NT2/D1 (cell line): Measurements from ENCODE around the gene MEGF6.

ENCODE experiments used
- SUZ12 ChIP-seq: IDR thresholded peaks from 2 replicates; pipeline ENCODE4 v1.6.1; 2011; ENCODE audit not compliant: insufficient read length, insufficient read depth; ENCODE audit errors: extremely low read depth
- YY1 ChIP-seq: IDR thresholded peaks from 2 replicates; pipeline ENCODE4 v1.6.1; 2011; ENCODE audit not compliant: insufficient read length, insufficient read depth
- ZNF274 ChIP-seq: IDR thresholded peaks from 2 replicates; pipeline ENCODE4 v1.6.1; 2011; ENCODE audit warnings: mild to moderate bottlenecking, low read depth, low read length

DNA sequence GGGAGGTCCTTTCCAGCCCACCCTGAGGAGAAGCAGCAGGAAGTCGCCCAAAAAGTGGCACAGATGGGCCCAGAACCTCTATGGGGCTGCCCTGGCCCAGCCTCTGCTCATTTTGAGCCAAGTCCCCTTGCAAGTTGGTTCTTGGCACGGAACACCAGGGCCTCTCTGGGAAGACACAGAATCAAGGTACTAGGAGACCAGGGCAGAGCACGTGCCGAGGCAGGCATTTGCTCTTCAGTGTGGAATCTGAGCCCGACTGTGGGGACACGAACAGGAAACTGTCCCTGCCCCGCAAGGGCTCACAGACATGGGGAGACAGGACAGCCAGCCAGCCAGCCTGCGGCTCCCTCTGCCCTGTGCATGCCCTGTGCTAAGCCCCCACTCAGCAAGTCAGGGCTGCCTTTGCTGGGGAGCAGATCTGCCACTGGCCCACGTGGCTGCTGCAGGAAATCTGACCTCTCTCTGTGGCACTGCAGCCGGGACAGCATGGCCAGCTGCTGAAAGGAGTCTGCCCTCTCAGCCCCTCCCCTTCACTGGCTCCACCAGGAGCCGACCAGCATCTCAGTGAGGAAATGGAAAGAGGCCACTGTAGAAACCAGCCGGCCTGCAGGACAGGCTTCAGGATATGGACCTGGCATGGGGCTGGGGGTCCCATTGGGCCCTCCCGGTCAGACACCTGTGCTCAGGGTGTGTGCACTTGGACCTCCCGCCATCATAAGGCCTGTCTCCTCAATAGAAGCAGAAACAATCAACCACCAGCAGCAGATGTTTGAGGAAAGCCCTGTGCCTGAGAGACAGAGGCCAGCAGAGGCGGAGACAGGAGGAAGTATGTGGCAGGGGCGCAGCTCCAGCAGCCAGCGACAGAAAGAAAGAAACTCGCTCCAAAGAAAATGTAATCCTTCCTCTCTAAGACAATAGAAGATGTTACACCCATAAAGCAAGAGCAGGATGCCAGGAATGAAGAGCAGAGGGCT lies 153.1 kb downstream of the MEGF6 start:
- no peak for TF ChIP-seq YY1
- TF ChIP-seq ZNF274 = no peak
- TF ChIP-seq SUZ12 = no peak
